HG02870 (cell line): ENCODE data around the gene CUEDC2.
"Not testable (repeated sequence)": the region's sequence is repeated elsewhere in the genome, so short reads cannot be mapped to it uniquely, and the experiment has no call there.

Source experiments
- ATAC-seq: cut with Tn5 transposase; IDR thresholded peaks from one replicate; pipeline ENCODE4 v1.9.1; 2021; ENCODE audit warnings: mild to moderate bottlenecking, moderate library complexity; ENCODE audit not compliant: unreplicated experiment

Gene CUEDC2

DNA sequence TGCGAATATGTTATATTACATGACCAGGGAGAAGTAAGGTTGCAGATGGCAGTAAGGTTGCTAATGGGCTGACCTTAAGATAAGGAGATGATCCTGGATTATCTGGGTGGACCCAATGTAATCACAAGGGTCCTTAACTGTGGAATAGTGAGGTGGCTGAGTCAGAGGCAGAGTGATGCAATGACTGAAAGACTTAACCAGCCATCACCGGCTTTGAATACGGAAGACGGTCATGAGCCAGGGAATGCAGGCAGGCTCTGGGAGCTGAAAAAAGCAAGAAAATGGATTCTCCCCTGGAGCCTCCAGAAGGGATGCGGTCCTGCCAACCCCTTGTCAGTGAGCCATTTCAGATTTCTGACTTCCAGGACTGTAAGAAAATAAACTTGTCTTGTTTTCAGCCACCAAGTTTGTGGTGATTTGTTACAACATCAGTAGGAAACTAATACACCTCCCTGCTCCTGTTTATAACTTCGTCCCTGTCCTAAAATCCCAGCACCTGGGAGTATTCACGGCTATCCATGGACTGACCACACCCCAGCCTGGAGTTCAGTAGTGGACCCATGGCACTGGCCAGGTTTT is 23.6 kb upstream of the CUEDC2 start:
- no peak for ATAC-seq

DNA sequence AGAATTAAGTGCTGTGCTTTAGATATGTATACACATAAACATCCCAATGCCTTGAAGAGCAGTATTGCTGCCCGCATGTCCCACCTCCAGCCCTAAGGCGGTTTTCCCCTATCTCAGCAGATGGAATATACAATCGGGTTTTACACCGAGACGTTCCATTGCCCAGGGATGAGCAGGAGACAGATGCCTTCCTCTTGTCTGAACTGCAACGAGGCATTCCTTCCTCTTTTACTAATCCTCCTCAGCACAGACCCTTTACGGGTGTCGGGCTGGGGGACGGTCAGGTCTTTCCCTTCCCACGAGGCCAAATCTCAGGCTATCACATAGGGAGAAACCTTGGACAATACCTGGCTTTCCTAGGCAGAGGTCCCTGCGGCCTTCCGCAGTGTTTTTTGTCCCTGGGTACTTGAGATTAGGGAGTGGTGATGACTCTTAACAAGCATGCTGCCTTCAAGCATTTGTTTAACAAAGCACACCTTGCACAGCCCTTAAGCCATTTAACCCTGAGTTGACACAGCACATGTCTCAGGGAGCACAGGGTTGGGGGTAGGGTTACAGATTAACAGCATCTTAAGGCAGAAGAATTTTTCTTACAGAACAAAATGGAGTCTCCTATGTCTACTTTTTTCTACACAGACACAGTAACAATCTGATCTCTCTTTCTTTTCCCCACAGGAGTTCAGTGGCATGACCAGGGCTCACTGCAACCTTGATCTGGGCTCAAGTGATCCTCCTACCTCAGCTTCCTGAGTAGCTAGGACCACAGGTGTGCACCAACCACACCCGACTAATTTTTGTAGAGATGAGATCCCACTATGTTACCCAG is 22.5 kb upstream of the CUEDC2 start:
- not testable (repeated sequence) for ATAC-seq

DNA sequence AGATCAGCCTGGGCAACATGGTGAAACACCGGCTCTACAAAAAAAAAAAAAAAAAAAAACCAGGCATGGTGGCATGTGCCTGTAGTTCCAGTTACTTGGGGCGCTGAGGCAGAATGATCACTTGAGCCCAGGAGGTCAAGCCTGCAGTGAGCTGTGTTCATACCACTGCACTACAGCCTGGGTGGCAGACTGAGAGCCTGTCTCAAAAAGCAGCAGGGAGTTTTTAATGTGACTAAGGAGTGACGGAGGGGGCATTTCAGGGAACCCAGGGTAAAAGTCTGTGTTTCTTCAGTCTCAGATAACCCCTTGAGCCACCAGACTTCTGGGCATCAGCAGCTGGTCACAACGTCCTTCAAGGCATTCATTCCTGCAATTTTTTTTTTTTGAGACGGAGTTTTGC is 21.1 kb upstream of the CUEDC2 start:
- ATAC-seq = no peak

DNA sequence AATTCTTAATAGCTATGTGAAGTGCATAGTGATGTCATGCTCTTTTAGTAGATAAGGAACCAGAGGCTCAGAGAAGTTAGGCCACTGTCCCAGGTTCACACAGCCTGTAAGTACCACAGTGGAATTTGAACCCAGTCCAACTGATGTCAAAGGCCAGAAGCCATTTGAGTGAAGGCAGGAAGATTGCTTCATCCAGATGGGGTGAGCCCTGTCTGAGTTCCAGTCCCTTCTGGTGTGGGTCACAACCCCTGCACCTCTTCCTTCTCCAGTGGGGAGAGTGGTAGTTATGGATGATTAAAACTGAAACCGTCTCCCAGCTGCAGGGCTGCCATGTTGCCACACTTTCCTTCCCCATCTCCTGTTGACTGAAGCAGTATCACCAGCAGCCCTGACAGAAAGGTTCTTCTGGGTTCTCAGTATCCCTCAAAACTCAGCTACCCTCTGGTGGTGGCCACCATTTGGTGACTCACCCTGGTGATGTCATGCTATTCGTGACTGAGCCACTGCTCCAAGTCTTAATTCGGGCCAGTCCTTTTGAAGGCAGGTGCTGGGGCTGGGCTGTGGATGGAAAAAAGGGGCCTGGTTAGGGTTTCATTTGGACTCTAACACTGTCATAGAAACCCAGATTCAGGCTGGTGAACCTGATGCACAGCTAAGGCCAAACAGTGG is 20.4 kb upstream of the CUEDC2 start:
- no peak for ATAC-seq

DNA sequence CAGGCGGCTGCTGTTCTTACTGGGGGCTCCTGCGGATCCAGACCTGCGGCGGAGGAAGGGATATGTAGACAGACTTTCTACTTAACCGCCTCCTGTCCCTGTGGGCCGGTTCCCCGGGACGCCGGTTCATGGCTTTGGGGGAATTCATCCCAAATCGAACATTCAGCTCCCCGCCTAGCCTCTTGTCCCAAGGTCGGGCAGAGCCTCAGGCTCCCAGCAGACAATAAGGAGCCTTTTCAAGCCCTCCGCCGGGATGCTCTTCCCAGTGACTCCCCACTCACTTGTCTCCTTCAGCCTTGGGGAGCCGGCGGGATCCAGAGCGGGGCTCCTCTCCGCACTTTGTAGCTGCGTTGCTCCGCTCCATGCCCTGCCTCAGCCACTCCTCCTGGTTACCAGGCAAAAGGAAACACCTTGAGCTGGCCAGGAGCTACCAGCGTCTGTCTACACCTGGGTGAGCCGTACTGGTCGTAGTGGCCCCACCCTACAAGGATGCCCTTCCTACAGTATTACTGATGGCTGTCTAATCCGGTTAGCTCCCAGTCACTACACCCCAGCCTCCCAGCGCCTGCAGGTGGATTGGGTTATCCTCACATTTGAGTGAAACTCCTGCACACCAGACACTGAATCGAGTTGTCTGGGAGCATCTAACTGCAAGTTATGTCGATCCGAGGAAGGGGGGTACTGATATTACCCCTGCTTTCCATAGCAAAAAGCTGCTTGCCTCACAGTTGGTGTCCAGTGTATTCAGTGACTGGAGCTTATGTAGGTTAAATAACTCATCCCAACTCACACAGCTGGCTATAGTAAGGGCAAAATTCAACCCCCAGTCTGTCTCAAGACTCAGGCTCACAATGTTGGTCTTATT is 19.0 kb upstream of the CUEDC2 start, which contains the start of gene C10orf95:
TSS of gene C10orf95 (minus strand) at position 439 of the 865 bp plus-strand sequence. CDS start 450 bp downstream, outside the sequence.
- no peak for ATAC-seq

DNA sequence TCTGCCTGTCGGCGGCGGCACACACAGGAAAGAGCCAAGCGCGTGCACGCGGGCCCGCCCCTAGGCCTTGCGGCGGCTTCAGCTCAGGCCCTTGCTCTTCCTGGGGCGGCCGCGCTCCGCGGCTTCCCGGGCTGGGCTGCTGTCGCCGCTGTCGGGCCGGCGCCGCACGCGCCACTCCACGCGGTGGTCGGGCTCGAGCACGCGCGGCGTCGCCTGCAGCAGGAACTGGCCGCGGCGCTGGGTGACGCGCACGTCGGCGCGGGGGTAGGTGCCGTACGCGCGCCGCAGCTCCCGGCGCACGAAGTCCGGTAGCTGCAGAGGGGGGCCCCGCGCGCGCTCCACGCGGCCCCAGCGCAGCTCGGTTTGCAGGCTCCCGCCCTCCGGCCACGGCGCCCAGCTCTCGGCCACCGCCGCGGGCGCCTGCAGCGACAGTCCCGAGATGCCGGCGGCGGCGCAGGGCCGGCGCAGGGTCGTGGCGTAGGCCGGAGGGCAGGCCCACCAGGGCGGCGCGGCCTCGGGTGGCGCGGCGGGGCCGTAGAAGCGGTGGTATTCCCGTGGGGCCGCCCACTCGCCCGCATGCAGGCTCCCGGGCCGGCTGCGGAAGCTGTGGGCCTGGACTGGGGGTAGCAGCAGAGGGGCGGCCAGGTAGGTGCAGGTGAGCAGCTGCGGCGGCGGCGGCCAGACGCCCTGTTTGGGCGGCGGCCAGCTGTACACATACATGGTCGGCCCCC is 18.2 kb upstream of the CUEDC2 start:
- ATAC-seq = peak; percentile 61

DNA sequence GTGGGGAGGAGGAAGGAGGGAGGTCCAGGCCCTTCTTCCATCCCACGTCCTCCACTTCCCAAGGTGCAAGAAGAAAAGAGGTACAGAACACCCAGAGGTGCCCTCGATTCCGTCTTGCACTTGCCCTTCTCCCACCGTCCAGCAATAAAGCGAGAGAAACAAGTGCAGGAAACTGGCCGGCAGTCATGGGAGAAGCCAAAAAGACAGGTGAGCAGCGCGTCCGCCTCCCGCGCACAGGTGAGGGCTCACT is 17.7 kb upstream of the CUEDC2 start:
- ATAC-seq = peak; percentile 4

DNA sequence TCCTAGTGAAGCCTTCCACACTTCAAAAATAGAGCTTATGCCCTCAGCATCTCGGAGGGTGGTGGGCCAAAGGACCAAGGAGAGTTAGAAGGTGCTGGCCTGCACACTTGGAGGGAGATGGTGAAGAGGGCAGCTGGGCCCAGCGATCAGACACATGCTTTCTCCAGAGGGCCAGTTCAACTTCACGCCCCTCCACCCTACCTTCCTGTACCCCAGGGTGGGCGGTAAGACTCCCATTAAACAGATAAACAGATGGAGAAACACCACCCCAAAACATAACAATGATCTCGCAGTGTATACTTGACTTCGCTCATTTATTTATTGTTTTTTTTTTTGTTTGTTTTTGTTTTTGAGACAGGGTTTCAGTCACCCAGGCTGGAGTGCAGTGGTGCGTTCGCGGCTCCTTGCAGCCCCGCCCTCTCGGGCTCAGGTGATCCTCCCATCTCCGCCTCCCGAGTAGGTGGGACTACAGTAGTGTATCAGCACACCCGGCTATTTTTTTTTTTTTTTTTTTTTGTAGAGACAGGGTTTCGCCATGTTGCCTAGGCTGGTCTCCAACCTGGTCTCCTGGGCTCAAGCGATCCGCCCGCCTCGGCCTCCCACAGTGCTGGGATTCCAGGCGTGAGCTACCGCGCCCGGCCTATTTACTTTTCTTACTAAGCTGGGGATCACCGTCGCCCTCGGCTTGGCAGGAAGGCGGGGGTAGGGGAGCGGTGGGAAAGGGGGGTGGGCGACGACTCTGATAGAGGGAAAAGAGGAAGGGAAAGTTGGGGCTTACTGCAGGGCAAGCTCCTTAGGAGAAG is 17.1 kb upstream of the CUEDC2 start:
- peak; percentile 64 for ATAC-seq

DNA sequence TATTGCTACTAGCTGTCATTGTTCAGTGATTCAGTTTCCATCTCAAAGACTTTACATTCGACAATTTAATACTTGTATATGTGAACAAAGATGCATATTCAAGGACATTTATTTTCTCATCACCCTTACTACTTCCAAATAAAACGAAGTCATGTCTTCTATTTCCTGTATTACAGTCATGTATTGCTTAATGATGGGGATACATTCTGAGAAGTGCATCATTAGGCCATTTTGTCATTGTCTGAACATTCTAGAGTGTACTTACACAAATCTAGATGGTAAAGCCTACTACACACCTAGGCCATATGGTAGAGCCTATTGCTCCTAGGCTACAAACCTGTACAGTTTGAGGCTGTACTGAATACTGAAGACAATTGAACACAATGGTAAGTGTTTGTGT is 12.5 kb upstream of the CUEDC2 start:
- no peak for ATAC-seq

DNA sequence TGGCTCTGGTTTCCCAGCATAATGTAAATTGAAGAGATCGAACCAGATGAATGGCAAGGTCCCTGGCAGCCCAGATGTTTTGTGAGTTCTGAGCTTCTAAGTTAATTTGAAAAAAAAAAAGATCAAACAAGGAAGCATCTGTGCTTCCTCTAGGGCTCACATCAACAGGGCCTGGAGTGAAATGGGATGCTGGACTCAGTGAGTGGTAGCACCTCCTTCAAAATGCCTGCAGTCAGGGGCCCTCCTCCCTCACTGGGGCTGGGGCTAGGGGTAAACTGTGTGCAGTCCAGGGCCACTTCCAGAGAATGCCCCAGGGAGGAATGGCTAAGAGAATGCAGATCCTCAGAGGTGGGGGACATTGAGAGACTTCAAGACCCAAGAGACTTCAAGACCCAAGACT is 6.0 kb upstream of the CUEDC2 start:
- no peak for ATAC-seq

DNA sequence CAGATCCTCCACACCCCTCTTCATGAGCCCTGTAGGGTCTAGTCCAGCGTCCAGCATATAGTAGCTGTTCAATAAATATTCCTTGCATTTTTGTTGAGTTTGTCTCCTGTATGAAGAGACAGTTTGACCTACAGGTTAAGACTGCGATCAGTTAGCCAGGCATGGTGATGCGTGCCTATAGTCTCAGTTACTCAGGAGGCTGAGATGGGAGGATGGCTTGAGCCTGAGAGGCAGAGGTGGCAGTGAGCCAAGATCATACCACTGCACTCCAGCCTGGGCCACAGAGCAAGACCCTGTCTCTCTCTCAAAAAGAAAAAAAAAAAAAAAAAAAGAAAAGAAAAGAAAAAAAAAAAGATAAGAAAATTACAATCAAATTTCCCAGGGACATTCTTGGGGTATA is 5.1 kb upstream of the CUEDC2 start:
- ATAC-seq = no peak

DNA sequence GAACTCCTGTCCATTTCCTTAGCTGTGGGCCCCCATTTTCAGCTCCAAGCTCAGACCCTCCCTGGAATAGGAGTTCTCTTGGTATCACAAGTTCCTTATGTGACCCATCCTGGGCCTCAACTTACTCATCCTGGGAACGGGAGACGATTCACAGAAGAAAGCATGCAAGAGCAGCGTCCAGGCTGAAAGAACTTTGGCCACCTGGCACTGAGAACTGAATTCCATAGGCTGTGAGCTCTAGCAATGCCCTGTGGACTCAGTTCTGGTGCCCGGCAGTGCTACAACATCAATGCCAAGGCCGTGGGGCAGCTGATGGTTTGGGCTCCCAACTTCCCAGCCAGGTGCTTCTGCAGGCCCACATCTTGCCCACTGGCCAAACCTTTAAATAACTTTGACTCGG is 3.9 kb upstream of the CUEDC2 start:
- no peak for ATAC-seq

DNA sequence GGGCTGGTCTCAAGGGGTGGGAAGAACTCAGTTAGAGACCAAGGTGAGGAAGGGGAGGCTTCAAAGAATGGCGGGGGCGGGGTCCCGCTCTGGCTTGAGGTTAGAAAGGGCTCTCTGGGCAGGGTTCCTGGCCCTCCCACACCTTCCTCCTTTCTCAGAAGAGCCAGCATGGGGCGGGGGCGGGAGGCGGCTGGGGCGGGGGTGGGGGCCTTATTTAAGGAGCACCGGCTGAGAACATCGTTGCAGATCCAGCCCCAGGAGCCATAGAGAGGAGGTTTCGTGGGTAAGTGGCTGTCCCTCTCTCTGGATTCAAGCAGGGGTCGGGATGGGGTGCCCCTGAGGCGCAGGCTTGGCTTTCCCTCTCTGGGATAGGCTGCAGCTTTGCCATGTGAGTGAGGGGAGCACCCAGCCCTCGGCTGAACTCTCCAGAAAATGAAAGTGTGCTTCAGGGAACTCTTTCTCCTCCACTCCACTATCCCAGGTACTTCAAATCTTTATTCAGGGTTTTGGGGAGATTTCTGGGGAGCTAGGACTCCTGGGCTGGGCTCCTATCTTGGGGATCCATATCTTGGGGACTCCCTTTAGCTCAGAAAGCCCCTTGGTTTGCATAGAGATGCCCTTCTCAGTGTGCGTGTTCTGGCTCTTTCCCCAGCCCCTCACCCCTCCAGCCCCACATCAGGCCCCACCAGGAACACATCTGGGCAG is 3.3 kb upstream of the CUEDC2 start:
- ATAC-seq = no peak

DNA sequence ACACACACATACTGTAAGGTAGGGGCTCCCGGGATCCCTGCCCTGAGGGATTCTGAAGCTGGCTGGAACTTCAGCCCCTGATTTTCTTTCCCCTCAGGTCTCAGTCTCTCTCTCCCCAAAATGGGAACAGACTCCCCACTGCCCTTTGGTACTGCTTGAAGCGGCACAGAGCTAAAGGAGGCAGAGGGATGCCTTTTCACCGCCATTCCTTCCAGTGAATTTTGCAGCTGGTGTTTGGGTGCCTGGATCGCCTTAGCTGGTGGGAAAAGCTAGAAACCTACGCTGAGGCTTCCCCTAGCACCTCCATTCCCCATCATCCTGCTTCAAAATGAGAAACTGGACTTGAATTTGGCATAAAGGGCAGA is 2.7 kb upstream of the CUEDC2 start:
- ATAC-seq = no peak

DNA sequence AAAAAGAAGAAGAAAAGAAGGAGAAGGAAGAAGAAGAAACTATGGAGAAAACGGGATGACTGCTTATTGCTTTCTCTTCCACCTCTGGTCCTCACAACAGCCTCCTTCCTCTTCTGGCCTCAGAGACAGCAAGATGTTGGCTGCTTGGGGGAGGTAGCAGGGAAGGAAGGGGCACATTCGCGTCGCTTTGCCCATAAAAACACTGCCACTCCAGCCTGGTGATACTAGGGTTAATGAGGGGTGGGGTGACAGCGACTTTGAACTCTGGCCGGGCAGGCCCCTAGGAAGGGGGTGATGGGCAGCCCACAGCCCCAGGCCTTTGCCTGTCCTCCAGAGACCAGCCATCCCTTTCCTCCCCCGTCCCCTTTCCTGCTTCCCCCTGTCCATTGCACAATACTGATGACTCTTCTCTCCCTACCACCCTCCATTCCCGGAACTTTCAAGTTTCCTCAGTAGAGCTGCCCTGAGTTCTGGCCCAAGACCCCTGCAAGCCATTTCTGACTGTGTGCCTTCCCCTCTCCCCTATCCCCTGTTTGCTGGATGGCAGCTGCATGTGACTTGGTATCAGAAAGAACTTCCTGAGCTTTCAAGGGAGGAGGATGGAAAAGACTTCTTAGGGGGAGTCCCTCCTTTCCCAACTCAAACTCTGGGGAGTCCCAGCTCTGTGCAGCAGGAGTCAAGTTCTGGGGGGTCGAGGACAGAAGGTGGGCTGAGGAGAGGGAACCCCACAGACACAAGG is 2.2 kb upstream of the CUEDC2 start:
- ATAC-seq = no peak

DNA sequence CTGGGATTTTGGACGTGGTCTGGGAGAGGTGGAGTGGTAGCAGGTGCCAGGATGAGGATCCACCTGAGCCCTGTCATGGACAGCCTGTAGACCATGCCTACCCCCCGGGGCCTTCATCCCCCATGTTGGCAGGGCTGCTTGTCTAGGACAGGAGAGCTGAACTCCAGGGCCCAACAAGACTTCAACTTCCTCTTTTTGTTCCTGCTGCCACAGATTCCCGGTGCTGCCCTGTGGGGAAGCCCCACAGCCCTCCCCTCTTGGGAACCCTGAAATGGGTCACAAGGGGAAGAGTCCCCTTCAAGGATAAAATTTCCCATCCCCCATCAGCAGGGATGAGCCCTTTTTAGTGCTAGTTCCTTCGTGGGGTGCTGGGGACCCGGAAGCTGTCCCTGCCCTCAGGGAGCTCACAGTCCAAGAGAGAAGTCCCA is 1.3 kb upstream of the CUEDC2 start:
- ATAC-seq = no peak

DNA sequence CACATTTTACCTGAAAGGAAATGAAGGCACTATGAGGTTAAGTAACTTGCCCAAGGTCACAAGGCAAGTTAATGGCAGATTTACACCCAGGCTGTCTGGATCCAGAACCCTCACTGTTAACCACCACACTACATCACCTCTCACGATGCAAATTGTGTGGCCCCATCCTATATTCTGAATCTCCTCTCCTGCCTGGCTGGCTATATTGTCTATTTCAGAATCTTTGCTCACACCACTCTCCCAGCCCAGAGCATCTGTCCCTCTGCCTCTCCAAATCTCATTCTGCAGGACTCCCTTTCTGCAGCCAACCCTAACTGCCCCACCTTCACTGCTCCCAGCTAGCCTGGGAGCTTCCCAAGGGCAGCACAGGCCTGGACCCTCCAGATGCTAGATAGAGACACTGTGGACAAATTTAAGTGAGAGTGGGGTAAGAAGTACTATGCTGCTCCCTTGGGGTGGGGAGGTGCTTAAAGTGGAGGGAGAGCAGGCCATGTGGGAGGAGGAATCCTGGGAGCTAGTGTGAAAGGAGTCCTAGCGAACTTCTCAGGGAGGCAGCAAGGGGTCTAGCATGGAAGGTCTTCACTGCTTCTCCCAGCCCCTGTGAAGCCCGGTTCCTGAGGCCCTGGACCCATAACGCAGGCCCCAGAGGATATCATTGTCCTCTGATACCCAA is 786 bp downstream of the CUEDC2 start:
- no peak for ATAC-seq

DNA sequence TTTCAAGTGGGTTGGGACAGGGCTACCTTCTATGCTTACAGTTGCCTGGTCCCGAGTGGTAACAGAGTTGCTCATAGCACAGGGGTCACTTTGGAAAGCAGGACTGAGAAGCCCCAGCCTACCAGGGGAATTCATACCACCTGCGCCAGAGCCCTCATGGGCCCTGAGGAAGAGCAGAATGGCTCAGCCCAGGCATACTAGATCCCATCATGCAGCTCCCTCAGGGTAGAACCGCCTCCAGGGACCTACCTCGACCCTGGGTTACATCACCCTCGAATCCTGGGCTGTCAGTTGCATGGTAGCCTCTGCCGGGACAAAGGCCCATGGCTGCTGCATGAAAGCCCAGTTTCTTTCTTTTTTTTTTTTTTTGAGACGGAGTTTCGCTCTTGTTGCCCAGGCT is 2.9 kb downstream of the CUEDC2 start:
- no peak for ATAC-seq
